Cardiac muscle cell (in vitro differentiated cells and primary cell): ENCODE data around the gene GBX1. TPM values are rescaled to one million over a fixed set of nuclear protein-coding genes. Genes with fewer than 3 reads are reported as not detected.

Experiments
- DNase-seq, 2 donors: peaks; one replicate each; pipeline versions ENCODE4 v3.0.0 to v3.0.0-alpha.2; 2010 to 2017; ENCODE audit warnings: low read depth in 1 of 2, low spot score in 1 of 2
- H3K27ac ChIP-seq: fragments of 200-600 bp; sonication (generic); 2 replicates; pipeline ENCODE4 v1.5.1; 2016
- H3K27me3 ChIP-seq: fragments of 200-600 bp; sonication (generic); 2 replicates; pipeline ENCODE4 v1.6.0; 2016; ENCODE audit warnings: control low read depth
- H3K36me3 ChIP-seq: fragments of 200-600 bp; sonication (generic); 2 replicates; pipeline ENCODE4 v1.5.1; 2016; ENCODE audit warnings: control low read depth
- H3K4me1 ChIP-seq: fragments of 200-600 bp; sonication (generic); 2 replicates; pipeline ENCODE4 v1.8.1; 2017; ENCODE audit warnings: low read depth, mild to moderate bottlenecking, mixed run types
- H3K4me3 ChIP-seq: fragments of 200-600 bp; sonication (generic); 2 replicates; pipeline ENCODE4 v1.5.1; 2016; ENCODE audit warnings: mild to moderate bottlenecking
- H3K9me3 ChIP-seq: fragments of 200-600 bp; sonication (generic); 2 replicates; pipeline ENCODE4 v1.5.1; 2017; ENCODE audit warnings: low read depth, mild to moderate bottlenecking, control low read depth
- CTCF ChIP-seq: IDR thresholded peaks from 2 replicates; pipeline ENCODE4 v1.5.1; 2012; ENCODE audit warnings: low read depth, mild to moderate bottlenecking, low read length
- polyA plus RNA-seq: library from polyadenylated mRNA; unstranded; fragments of >200 nt; fragmentation: Nextera tagmentation; extraction: Ambion mirVana; gene quantifications from 2 replicates; pipeline ENCODE4 v1.2.1, GENCODE V29; 2016
- total RNA-seq: library from RNA; depleted of rRNA; stranded (reverse); fragments of >200 nt; gene quantifications from 2 replicates; pipeline ENCODE4 v1.2.3, GENCODE V29; 2016

The GBX1 gene
- total and polyA plus RNA-seq, 2 experiments from 2014 or later = 0.36 to 1.3 TPM

- Histone ChIP-seq H3K9me3 (no peaks in the 10 kb centered on the region), H3K4me3 (no peak overlapping the region), H3K36me3 (no peaks in the 10 kb centered on the region), H3K27ac (no peak overlapping the region), H3K27me3 (peaks cover 13% of the 10 kb centered on the region), H3K4me1 (no peaks in the 10 kb centered on the region)
- no peak for TF ChIP-seq CTCF
- DNase-seq = no peak
These were observed 25.9 kb upstream of the GBX1 start for GRCh38 chr7:151193203-151193978.

GRCh38 chr7:151192002-151192539, 24.6 kb upstream of the GBX1 start:
- Histone ChIP-seq H3K9me3 (no peaks in the 10 kb centered on the region), H3K4me1 (peaks cover 10% of the 10 kb centered on the region), H3K36me3 (no peaks in the 10 kb centered on the region), H3K27me3 (peaks cover 13% of the 10 kb centered on the region), H3K27ac (no peak overlapping the region), H3K4me3 (no peak overlapping the region)
- no peak for DNase-seq
- no peak for TF ChIP-seq CTCF

- no peaks in the 10 kb centered on the region for H3K36me3 ChIP-seq
- no peak overlapping the region for H3K4me3 ChIP-seq
- DNase-seq = no peak
- peaks cover 13% of the 10 kb centered on the region for H3K27me3 ChIP-seq
- no peaks in the 10 kb centered on the region for H3K9me3 ChIP-seq
- TF ChIP-seq CTCF = no peak
- H3K27ac ChIP-seq = no peak overlapping the region
- H3K4me1 ChIP-seq = peaks cover 12% of the 10 kb centered on the region
These were observed 24.1 kb upstream of the GBX1 start for GRCh38 chr7:151191544-151191943.

GRCh38 chr7:151189038-151189437, 21.5 kb upstream of the GBX1 start:
- no peak for DNase-seq
- Histone ChIP-seq H3K4me1 (peaks cover 12% of the 10 kb centered on the region), H3K4me3 (no peak overlapping the region), H3K36me3 (no peaks in the 10 kb centered on the region), H3K27ac (no peak overlapping the region), H3K27me3 (peaks cover 8% of the 10 kb centered on the region), H3K9me3 (no peaks in the 10 kb centered on the region)
- TF ChIP-seq CTCF = no peak

- no peak for DNase-seq
- TF ChIP-seq CTCF = no peak
- Histone ChIP-seq H3K4me1 (peaks cover 12% of the 10 kb centered on the region), H3K36me3 (no peaks in the 10 kb centered on the region), H3K27me3 (peaks cover 8% of the 10 kb centered on the region), H3K27ac (no peak overlapping the region), H3K4me3 (no peak overlapping the region), H3K9me3 (no peaks in the 10 kb centered on the region)
These were observed 20.7 kb upstream of the GBX1 start for GRCh38 chr7:151188252-151188542.
